SU-DHL-6 (cell line): ENCODE results near the gene UNC13B.

ENCODE experiments used
- H2AFZ ChIP-seq: fragments of 200-600 bp; sonication (generic); 2 replicates; pipeline ENCODE4 v1.6.1; 2014; ENCODE audit warnings: low read depth, mild to moderate bottlenecking, moderate library complexity, mixed read lengths, antibody characterized with exemption, low read length; ENCODE audit not compliant: severe bottlenecking
- H3F3A ChIP-seq: fragments of 200-600 bp; shearing (Covaris generic); 2 replicates; pipeline ENCODE4 v1.6.0; 2016; ENCODE audit warnings: antibody characterized with exemption, mild to moderate bottlenecking; ENCODE audit not compliant: insufficient read depth
- H3K27ac ChIP-seq: fragments of 200-600 bp; sonication (generic); 2 replicates; pipeline ENCODE4 v1.5.1; 2016; ENCODE audit warnings: low read depth, mild to moderate bottlenecking, low read length, moderate library complexity, mixed read lengths
- H3K27me3 ChIP-seq: fragments of 200-600 bp; sonication (generic), shearing (Covaris generic); 2 replicates; pipeline ENCODE4 v1.6.0; 2014; ENCODE audit warnings: mild to moderate bottlenecking, low read length
- H3K36me3 ChIP-seq: fragments of 200-600 bp; sonication (generic); 2 replicates; pipeline ENCODE4 v1.6.1; 2014; ENCODE audit warnings: mild to moderate bottlenecking, low read length, mixed read lengths
- H3K4me2 ChIP-seq: fragments of 300-600, 200-600 bp; shearing (Covaris generic), sonication (generic); 2 replicates; pipeline ENCODE4 v1.6.0; 2014; ENCODE audit warnings: low read length, low read depth, mild to moderate bottlenecking; ENCODE audit not compliant: poor library complexity, severe bottlenecking
- H3K4me3 ChIP-seq: fragments of 200-600 bp; sonication (generic); 2 replicates; pipeline ENCODE4 v1.5.1; 2014; ENCODE audit warnings: antibody characterized with exemption, low read length, mild to moderate bottlenecking, mixed read lengths; ENCODE audit not compliant: insufficient read depth, poor library complexity, severe bottlenecking
- H3K79me2 ChIP-seq: fragments of 200-600 bp; sonication (generic); 2 replicates; pipeline ENCODE4 v1.6.1; 2014; ENCODE audit warnings: mild to moderate bottlenecking, low read length, moderate library complexity; ENCODE audit not compliant: insufficient read depth
- H3K9ac ChIP-seq: fragments of 200-600 bp; sonication (generic); 2 replicates; pipeline ENCODE4 v1.7.0; 2014; ENCODE audit warnings: mild to moderate bottlenecking, low read length
- H3K9me2 ChIP-seq: fragments of 200-600 bp; sonication (generic); replicated peaks from 2 replicates; pipeline ENCODE4 v1.6.1; 2014; ENCODE audit warnings: low read length; ENCODE audit not compliant: insufficient read depth
- H3K9me3 ChIP-seq: fragments of 200-600 bp; sonication (generic); 2 replicates; pipeline ENCODE4 v1.6.1; 2014; ENCODE audit warnings: low read length, mixed read lengths; ENCODE audit not compliant: insufficient read depth
- H4K20me1 ChIP-seq: fragments of 200-600 bp; sonication (generic); 2 replicates; pipeline ENCODE4 v1.6.1; 2014; ENCODE audit warnings: low read depth, mild to moderate bottlenecking, antibody characterized with exemption, low read length, moderate library complexity, mixed read lengths
- CTCF ChIP-seq: fragments of 200-600 bp; sonication (generic); IDR thresholded peaks from one replicate; pipeline ENCODE4 v1.5.1; 2017; ENCODE audit warnings: antibody characterized with exemption, mild to moderate bottlenecking, low read length, moderate library complexity; ENCODE audit not compliant: insufficient read depth, poor library complexity, severe bottlenecking
- EZH2phosphoT487 ChIP-seq: fragments of 200-600 bp; sonication (generic), shearing (Covaris generic); conservative IDR thresholded peaks from 2 replicates; pipeline ENCODE4 v1.6.1; 2018; ENCODE audit warnings: mild to moderate bottlenecking, antibody characterized with exemption, low read length, moderate library complexity, mixed read lengths

Gene UNC13B

GRCh38 chr9:35273591-35273990 lies 111.8 kb downstream of the UNC13B start:
- Histone ChIP-seq H3F3A (no peaks in the 10 kb centered on the region), H3K9ac (no peak overlapping the region), H3K4me2 (no peak overlapping the region), H4K20me1 (no peaks in the 10 kb centered on the region), H3K4me3 (no peak overlapping the region), H3K27me3 (no peaks in the 10 kb centered on the region), H3K27ac (no peak overlapping the region), H2AFZ (no peak overlapping the region), H3K9me3 (no peaks in the 10 kb centered on the region), H3K36me3 (no peaks in the 10 kb centered on the region), H3K9me2 (no peaks in the 10 kb centered on the region), H3K79me2 (no peaks in the 10 kb centered on the region)
- TF ChIP-seq EZH2phosphoT487 (no peak), CTCF (no peak)

GRCh38 chr9:35274993-35275392 lies 113.2 kb downstream of the UNC13B start:
- Histone ChIP-seq H3K9ac (no peak overlapping the region), H4K20me1 (no peaks in the 10 kb centered on the region), H3K79me2 (no peaks in the 10 kb centered on the region), H3K9me2 (no peaks in the 10 kb centered on the region), H3F3A (no peaks in the 10 kb centered on the region), H3K4me3 (no peak overlapping the region), H2AFZ (no peak overlapping the region), H3K36me3 (no peaks in the 10 kb centered on the region), H3K27ac (no peak overlapping the region), H3K27me3 (no peaks in the 10 kb centered on the region), H3K4me2 (no peak overlapping the region), H3K9me3 (no peaks in the 10 kb centered on the region)
- no peak for TF ChIP-seq EZH2phosphoT487
- TF ChIP-seq CTCF, result no peak

GRCh38 chr9:35277171-35277520 lies 115.3 kb downstream of the UNC13B start:
- Histone ChIP-seq H3K27ac (no peak overlapping the region), H3K27me3 (no peaks in the 10 kb centered on the region), H4K20me1 (no peaks in the 10 kb centered on the region), H3K4me3 (no peak overlapping the region), H2AFZ (no peak overlapping the region), H3K9me3 (no peaks in the 10 kb centered on the region), H3K9ac (no peak overlapping the region), H3K36me3 (no peaks in the 10 kb centered on the region), H3K9me2 (no peaks in the 10 kb centered on the region), H3F3A (no peaks in the 10 kb centered on the region), H3K79me2 (no peaks in the 10 kb centered on the region), H3K4me2 (no peak overlapping the region)
- no peak for TF ChIP-seq EZH2phosphoT487
- TF ChIP-seq CTCF, result no peak
